HG03571 (cell line): Measurements from ENCODE around the gene IER5L.
A peak's percentile ranks its signal among the peaks of the same experiment; 100 is the strongest.

Source experiments
- ATAC-seq: cut with Tn5 transposase; IDR thresholded peaks from one replicate; pipeline ENCODE4 v1.9.1; 2021; ENCODE audit not compliant: unreplicated experiment

IER5L gene

DNA sequence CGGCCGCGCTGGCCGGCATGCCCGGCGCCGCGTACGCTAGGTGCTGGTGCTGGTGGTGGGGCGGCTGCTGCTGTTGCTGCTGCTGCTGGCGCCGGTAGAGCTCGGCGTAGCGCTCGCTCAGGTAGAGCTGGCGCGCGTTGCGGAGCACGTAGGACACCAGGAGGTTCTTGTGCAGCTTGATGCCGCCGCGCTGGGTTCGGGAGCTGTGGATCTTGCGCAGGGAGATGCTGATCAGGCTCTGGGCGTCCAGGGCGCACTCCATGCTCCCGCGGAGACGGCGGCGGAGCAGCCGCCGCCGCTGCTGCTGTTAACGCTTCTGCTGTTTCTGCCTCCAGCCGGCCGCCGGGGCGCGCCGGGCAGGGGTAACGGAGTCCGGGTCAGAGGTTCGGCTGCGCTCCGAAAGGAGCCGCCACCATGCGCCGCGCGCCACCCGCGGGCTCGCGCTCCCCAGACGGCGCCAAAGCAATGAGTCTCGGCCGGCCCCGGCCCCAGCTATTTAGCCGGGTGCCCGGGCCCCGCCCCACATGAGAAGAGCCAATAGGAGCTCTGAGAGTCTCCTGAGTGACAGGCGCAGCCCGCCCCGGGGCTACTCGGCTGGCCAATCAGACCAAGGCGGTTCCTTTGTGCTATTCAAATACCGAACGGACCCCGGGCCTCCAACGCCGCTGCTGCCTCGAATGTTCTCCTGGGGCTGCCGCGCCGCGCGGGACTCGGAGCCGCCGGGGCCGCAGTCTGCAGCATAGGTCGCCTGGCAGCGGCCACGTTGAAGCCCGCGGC lies at the start of gene IER5L:
TSS of gene IER5L (minus strand) at position 471 of the 777 bp plus-strand sequence. CDS start at position 262, 209 bp downstream.
- peak; percentile 80 for ATAC-seq

GRCh38 chr9:129227843-129228189 lies 49.8 kb upstream of the IER5L start:
- no peak for ATAC-seq

DNA sequence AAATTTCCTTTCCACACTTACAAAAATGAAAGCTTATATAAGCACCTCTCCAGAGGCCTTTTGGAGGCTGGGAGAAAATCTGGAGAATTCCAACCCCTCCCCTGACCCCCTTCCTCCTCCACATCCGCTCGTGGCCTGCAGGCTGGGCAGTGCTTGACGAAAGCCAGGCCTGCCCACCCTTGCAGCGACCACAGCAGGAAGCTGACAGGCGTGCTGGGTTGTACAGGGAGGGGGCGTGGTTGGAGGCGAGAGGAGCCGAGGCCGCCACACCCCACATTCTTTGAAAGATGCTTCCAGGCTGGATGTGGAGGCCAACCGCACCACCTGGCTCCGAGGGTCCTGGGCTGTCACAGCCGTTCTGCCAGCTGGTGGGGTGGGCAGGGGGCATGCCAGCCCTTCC lies 47.8 kb upstream of the IER5L start:
- no peak for ATAC-seq

GRCh38 chr9:129225490-129225778 lies 47.4 kb upstream of the IER5L start:
- ATAC-seq: no peak

- no peak for ATAC-seq
Observed at GRCh38 chr9:129224618-129225489, 46.8 kb upstream of the IER5L start.

DNA sequence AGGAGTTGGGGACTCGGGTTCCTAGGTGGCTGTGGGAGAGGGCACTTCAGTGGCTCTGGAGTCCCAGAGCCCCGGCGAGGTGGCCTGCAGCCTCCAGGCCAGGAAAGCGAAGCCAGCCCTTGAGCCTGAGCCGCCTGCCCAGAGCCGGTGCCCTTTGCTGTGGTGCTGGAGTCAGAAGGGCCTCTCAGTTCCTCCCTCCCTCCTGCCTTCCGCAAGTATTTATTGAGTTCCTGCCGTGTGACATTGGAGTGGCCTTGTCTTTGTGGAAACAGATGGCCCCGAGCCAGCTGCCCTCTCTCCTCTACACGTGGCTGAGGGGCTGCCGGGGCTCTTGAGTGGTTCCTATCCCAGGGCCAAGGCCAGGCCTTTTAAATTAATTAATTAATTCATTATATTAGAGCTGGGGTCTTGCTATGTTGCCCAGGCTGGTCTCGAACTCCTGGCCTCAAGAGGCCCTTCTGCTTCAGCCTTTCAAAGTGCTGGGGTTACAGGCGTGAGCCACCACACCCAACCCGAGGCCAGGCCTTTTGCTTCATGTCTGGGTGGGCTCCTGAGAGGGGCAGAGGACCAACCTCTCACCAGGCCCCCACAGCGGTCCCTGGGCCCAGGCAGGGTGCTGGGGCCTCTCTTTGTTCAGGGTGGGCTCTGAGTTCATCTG lies 45.6 kb upstream of the IER5L start:
- ATAC-seq: no peak

DNA sequence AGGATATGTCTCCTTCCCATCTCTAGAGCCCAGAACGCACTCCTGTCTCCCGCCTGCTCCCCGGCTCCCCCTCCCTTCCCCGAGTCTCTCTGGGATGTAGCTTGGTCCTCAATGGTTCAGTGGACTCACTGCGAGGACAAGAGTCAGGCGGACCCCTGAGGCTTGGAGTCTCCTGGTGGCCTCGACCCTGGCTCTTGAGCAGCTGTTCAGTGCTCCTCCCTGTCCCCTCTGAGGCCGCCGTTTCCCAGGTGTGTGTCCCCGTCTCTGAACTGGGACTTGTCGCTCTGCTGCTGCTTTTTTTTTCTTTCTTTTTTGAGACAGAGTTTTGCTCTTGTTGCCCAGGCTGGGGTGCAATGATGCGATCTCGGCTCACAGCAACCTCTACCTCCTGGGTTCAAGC lies 44.8 kb upstream of the IER5L start:
- no peak for ATAC-seq

- no peak for ATAC-seq
Observed at GRCh38 chr9:129221979-129222635, 44.0 kb upstream of the IER5L start.

DNA sequence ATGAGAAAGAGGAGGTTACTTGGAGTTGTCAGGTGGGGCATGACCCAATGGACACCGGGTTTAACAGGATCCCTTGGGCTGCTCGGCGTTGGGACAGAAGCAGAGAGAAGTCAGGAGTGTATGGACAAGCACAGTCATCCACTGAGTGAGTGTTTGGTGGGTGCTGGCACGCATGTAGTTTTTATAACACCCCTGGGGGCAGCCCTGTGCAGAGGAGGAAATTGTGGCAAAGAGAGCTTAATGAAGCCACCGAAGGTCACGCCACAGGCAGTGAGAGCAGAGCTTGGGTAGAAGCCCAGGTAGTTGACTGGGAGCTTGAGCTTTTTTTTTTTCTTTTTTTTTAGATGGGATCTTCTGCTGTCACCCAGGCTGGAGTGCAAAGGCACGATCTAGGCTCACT lies 43.2 kb upstream of the IER5L start:
- no peak for ATAC-seq

DNA sequence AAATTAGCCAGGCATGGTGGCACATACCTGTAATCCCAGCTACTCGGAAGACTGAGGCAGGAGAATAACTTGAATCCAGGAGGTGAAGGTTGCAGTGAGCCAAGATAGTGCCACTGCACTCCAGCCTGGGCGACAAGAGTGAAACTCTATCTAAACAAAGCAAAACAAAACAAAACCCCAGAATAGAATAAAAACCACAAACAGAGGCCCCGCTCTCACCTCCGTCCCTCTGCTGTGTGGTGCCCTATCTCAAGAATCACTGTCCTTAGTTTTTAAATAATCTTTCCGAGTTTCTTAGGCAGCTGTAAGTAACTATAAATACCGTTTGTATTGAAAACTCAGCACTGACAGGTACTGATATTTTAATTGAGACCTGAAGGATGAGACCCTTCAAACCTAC lies 42.7 kb upstream of the IER5L start:
- ATAC-seq: no peak

DNA sequence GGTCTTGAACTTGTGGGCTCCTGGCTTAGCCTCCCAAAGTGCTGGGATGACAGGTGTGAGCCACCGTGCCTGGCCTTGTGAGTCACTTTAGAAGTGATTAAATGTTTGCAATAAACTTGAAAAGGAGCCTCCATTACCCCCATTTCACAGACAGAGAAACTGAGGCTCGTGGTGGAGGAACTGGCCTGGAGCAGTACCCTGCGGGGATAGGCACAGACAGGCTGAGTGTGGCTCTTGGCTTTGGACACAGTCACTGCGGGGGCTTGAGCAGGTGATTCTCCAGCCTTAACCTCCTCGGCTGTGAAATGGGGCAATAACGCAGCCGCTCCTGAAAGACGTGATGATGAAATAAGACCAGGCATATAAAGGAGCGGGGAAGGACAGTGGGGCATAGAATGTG lies 40.9 kb upstream of the IER5L start:
- ATAC-seq: no peak

- no peak for ATAC-seq
Observed at GRCh38 chr9:129218272-129218625, 40.2 kb upstream of the IER5L start.

GRCh38 chr9:129213551-129213950 lies 35.5 kb upstream of the IER5L start:
- ATAC-seq: no peak

GRCh38 chr9:129211686-129212085 lies 33.6 kb upstream of the IER5L start:
- no peak for ATAC-seq

DNA sequence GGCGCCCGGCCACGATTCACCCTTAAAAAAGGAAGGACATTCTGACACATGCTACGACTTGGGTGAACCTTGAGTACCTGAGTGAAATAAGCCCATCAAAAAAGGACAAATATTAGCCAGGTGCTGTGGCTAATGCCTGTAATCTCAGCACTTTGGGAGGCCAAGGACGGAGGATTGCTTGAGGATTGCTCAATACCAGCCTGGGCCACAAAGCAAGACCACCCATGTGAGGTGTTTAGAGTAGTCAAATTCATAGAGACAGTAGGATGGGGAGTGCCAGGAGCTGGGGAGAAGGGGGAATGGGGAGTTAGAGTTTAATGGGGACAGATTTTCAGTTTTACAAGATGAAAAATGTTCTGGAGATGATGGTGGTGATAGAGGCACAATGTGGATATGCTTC lies 32.1 kb upstream of the IER5L start:
- ATAC-seq: no peak

DNA sequence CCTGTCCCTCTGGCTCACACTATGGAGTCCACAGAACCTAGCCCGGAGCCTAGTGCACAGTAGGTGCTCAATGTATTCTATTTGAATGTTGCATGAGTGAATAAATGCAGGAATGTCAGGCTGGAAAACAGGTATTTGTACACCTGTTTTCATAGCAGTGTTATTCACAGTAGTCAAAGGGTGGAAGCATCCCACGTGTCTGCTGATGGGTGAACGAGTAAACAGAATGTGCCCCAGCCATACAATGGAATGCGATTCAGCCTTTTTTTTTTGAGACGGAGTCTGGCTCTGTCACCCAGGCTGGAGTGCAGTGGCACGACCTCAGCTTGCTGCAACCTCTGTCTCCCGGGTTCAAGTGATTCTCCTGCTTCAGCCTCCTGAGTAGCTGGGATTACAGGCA lies 31.5 kb upstream of the IER5L start:
- ATAC-seq: no peak

- no peak for ATAC-seq
Observed at GRCh38 chr9:129209109-129209508, 31.0 kb upstream of the IER5L start.

DNA sequence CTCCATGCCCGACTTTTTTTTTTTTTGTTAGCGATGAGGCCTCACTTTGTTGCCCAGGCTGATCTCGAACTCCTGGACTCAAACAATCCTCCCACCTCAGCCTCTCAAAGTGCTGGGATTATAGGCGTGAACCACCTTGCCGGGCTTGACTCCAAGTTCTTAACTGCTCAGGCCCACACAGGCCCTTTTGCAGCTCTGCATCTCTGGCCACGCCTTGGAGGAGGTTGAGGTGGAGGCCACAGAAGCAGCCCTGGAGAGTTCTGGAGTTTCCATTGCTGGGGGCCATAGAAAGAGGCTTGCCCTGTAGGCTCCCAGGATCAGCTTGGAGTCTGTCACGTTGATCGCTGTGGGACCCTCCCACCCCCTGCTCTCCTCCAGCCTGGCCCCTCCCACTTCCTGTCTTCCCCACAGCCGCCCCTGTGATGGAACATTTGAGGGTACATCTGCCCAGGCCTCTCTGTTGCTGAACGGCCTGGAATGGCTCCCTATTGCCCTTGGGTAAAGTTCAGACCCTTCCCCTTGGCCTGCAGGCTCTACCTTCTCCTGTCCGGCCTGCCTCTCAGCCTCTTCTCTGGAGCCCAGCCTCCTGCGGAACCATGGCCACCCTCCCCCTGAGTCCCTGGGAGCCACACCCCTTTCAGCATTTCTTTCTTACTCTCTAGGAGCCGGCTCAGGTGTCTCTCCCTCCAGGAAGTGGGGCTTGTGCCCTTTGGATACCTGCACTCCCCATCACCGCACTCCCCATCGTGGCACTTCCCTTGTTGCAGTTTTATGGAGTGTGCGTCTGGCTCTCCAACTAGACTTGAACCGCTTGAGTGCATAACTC lies 30.4 kb upstream of the IER5L start:
- no peak for ATAC-seq

- no peak for ATAC-seq
Observed at GRCh38 chr9:129206905-129207304, 28.8 kb upstream of the IER5L start.

DNA sequence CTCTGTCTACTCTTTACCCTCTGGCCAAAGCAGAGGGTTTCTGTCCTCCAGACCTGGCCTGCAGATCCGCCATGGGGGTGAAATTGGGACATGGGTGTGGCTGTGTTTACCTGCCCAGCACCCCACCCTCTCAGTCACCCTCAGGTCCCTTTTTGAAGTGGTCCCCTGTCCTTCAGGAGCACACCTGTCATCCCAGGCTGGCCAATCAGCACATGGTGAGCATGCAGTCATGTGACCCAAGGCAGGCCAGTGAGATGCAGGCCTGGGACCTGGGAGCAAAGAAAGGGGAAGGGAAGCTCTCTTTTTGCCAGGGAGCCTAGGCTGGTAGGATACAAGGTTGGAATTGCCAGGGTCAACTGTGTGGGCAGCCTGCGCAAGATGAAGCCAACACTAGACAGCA lies 28.3 kb upstream of the IER5L start:
- no peak for ATAC-seq

DNA sequence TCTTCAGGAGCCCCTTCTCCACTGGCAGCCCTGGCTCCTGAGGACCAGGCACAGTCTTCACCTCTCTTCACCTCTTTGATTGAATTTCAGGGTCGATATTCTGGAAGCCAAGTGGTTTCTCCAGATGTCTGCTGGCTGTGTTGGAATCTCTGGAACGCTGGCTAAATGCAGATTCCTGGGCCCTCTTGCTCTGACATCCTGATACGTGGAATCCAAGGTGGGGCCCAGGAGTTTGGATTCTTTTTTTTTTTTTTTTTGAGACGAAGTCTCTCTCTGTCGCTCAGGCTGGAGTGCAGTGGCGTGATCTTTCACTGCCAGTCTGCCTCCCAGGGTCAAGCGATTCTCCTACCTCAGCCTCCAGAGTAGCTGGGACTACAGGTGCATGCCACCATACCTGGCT lies 26.8 kb upstream of the IER5L start:
- ATAC-seq: no peak
